H1 (cell line): ENCODE data around the gene PRKN. TPM values are rescaled to one million over a fixed set of nuclear protein-coding genes. Genes with fewer than 3 reads are reported as not detected.

Source experiments
- CHD7 ChIP-seq: fragments of 300-600 bp; sonication (generic); IDR thresholded peaks from 2 replicates; pipeline ENCODE4 v1.7.1; 2012; ENCODE audit warnings: low read length, moderate library complexity, mild to moderate bottlenecking, inconsistent platforms; ENCODE audit not compliant: insufficient replicate concordance
- CREB1 ChIP-seq: IDR thresholded peaks from 2 replicates; pipeline ENCODE4 v1.6.1; 2012; ENCODE audit warnings: inconsistent platforms
- KDM1A ChIP-seq: fragments of 200-600, 300-600 bp; sonication (generic); IDR thresholded peaks from 2 replicates; pipeline ENCODE4 v1.7.1; 2016; ENCODE audit warnings: mild to moderate bottlenecking, low read length, borderline replicate concordance
- POLR2A ChIP-seq, 2 experiments: IDR thresholded peaks; 1 replicate in 1 of 2; 2 replicates in 1 of 2; pipeline ENCODE4 v1.6.1; 2011; ENCODE audit warnings: low read depth in 2 of 2, low read length in 2 of 2, mild to moderate bottlenecking in 2 of 2; ENCODE audit errors: control extremely low read depth in 1 of 2
- POU5F1 ChIP-seq: IDR thresholded peaks from 2 replicates; pipeline ENCODE4 v1.6.1; 2011; ENCODE audit warnings: low read depth, mild to moderate bottlenecking, low read length, moderate library complexity
- RAD21 ChIP-seq, 2 experiments: IDR thresholded peaks in 1 of 2; conservative IDR thresholded peaks in 1 of 2; 2 replicates each; pipeline ENCODE4 v1.6.1; 2011; ENCODE audit warnings: low read depth in 2 of 2, low read length in 2 of 2, improper control_type of control experiment in 1 of 2, inconsistent platforms in 1 of 2, mild to moderate bottlenecking in 1 of 2, moderate library complexity in 1 of 2
- SRF ChIP-seq: IDR thresholded peaks from 2 replicates; pipeline ENCODE4 v1.6.1; 2011; ENCODE audit warnings: mild to moderate bottlenecking, low read depth, low read length, moderate library complexity
- TCF12 ChIP-seq: IDR thresholded peaks from 2 replicates; pipeline ENCODE4 v1.6.1; 2011; ENCODE audit warnings: low read depth, mild to moderate bottlenecking, low read length
- polyA plus RNA-seq, 7 experiments: library from polyadenylated mRNA; depleted of rRNA in 3 of 7; stranded (reverse) in 5 of 7; unstranded in 2 of 7; fragments of >200 nt in 5 of 7; fragments of 200-250 nt in 2 of 7; gene quantifications; 1 replicate in 5 of 7; 2 replicates in 1 of 7; 4 replicates in 1 of 7; pipeline versions ENCODE4 v1.2.1 to v1.2.3, GENCODE V29; 2011 to 2013; ENCODE audit warnings: missing spikeins in 2 of 7, mixed read lengths in 2 of 7
- total RNA-seq: library from RNA; stranded (reverse); fragmentation: NEBNext Ultra II Directional; extraction: Animal tissue kit (Norgen Biotek cat#: 25700); gene quantifications from 2 replicates; pipeline ENCODE4 v1.2.1, GENCODE V29; 2021

PRKN gene
- total and polyA plus RNA-seq, 2 of the 8 experiments (the other 6 are each of a cell fraction or from before 2014, with no cell fraction given): 0.13 to 0.29 TPM

GRCh38 chr6:161424421-161424820 is 1303.1 kb downstream of the PRKN start (continued):
- no peak for TF ChIP-seq CHD7
- TF ChIP-seq POU5F1: no peak
- no peak for TF ChIP-seq POLR2A (IDR thresholded peaks at IDR 0.05; ENCODE audit: control extremely low read depth in 1 of 2, low read depth in 2 of 2, low read length in 2 of 2)
- no peak for TF ChIP-seq CREB1
- TF ChIP-seq SRF: no peak
- TF ChIP-seq TCF12: no peak
- no peak for TF ChIP-seq RAD21 (IDR thresholded peaks at IDR 0.05 in 1 of 2, conservative IDR thresholded peaks at IDR 0.05 in 1 of 2; ENCODE audit: low read depth in 2 of 2, low read length in 2 of 2)
- no peak for TF ChIP-seq KDM1A
